ENCODE data around the gene LENEP. TPM values are rescaled to one million over a fixed set of nuclear protein-coding genes. Genes with fewer than 3 reads are reported as not detected.
"Not testable (repeated sequence)": the region's sequence is repeated elsewhere in the genome, so short reads cannot be mapped to it uniquely, and the experiment has no call there.

LENEP gene
- polyA plus RNA-seq, 1 donor (not counting 4 experiments of a cell fraction or from before 2014, with no cell fraction given): not detected

GRCh38 chr1:154982897-154983648 lies 10.3 kb upstream of the LENEP start, which contains the start of gene FLAD1:
FLAD1 (plus strand) TSS chr1:154983344; CDS start chr1:154983695, 351 bp downstream.
- Histone ChIP-seq H3K9me3 (ENCODE audit: control insufficient read depth, low read depth, low read length) (no peaks in the 10 kb centered on the region), H3K9ac (ENCODE audit: control insufficient read depth, extremely low read depth, insufficient read depth, low read length) (peak within 1 kb of the TSS; percentile 92), H3K4me3 (ENCODE audit: control insufficient read depth in 2 of 3, extremely low read depth in 1 of 3, insufficient read depth in 2 of 3, low read depth in 1 of 3, low read length in 3 of 3) (peak within 1 kb of the TSS; percentile 63 to 100 (median 99)), H2AFZ (ENCODE audit: control insufficient read depth, low read length) (peak within 1 kb of the TSS; percentile 88), H3K36me3 (ENCODE audit: control insufficient read depth in 2 of 2, extremely low read depth in 1 of 2, insufficient read depth in 2 of 2, low read length in 2 of 2) (peaks cover 8 to 9% of the 10 kb centered on the region in 2 experiments), H3K79me2 (ENCODE audit: control insufficient read depth, insufficient read depth, low read length) (peaks cover 32% of the 10 kb centered on the region), H3K9me1 (ENCODE audit: control insufficient read depth, extremely low read depth, insufficient read depth, low read length) (no peaks in the 10 kb centered on the region), H4K20me1 (ENCODE audit: control insufficient read depth, extremely low read depth, insufficient read depth, low read length) (no peaks in the 10 kb centered on the region), H3K27me3 (ENCODE audit: control insufficient read depth, extremely low read depth, insufficient read depth, low read length) (no peaks in the 10 kb centered on the region), H3K4me2 (ENCODE audit: control insufficient read depth, extremely low read depth, insufficient read depth, low read depth, low read length) (peak within 1 kb of the TSS; percentile 97), H3K27ac (ENCODE audit: control insufficient read depth, insufficient read depth, low read length) (peak within 1 kb of the TSS; percentile 89), H3K4me1 (ENCODE audit: control insufficient read depth, extremely low read depth, insufficient read depth, low read length) (peaks cover 21% of the 10 kb centered on the region)
- dilution Hi-C loops (cut with MboI; ENCODE audit: extremely low pct_ligation_motif_present, low sequenced_read_pairs): no loop called here
- DNase-seq (ENCODE audit: low read depth, low spot score) (peak; percentile 100), FAIRE-seq (peak; percentile 49)
- no peak for TF ChIP-seq CTCF (optimal IDR thresholded peaks at IDR 0.05 in 1 of 3, IDR thresholded peaks at IDR 0.05 in 1 of 3, conservative IDR thresholded peaks at IDR 0.05 in 1 of 3; ENCODE audit: extremely low read depth in 1 of 3, insufficient read depth in 2 of 3, low read length in 3 of 3)
- TF ChIP-seq EZH2 (IDR thresholded peaks at IDR 0.05; ENCODE audit: low read length): no peak

- DNase-seq (ENCODE audit: low read depth, low spot score) (no peak), FAIRE-seq (no peak)
- dilution Hi-C loops (cut with MboI; ENCODE audit: extremely low pct_ligation_motif_present, low sequenced_read_pairs): no loop called here
- H3K4me1 ChIP-seq (ENCODE audit: control insufficient read depth, extremely low read depth, insufficient read depth, low read length): peaks cover 21% of the 10 kb centered on the region
- TF ChIP-seq EZH2 (IDR thresholded peaks at IDR 0.05; ENCODE audit: low read length) (no peak), CTCF (optimal IDR thresholded peaks at IDR 0.05 in 1 of 3, IDR thresholded peaks at IDR 0.05 in 1 of 3, conservative IDR thresholded peaks at IDR 0.05 in 1 of 3; ENCODE audit: extremely low read depth in 1 of 3, insufficient read depth in 2 of 3, low read length in 3 of 3) (no peak)
- H3K79me2 ChIP-seq (ENCODE audit: control insufficient read depth, insufficient read depth, low read length): peaks cover 35% of the 10 kb centered on the region
- no peaks in the 10 kb centered on the region for H3K9me3 ChIP-seq (ENCODE audit: control insufficient read depth, low read depth, low read length)
- no peaks in the 10 kb centered on the region for H3K9me1 ChIP-seq (ENCODE audit: control insufficient read depth, extremely low read depth, insufficient read depth, low read length)
- H4K20me1 ChIP-seq (ENCODE audit: control insufficient read depth, extremely low read depth, insufficient read depth, low read length): peaks cover 3% of the 10 kb centered on the region
- H2AFZ ChIP-seq (ENCODE audit: control insufficient read depth, low read length): peak overlapping the region; percentile 43
- peak overlapping the region; percentile 89 for H3K27ac ChIP-seq (ENCODE audit: control insufficient read depth, insufficient read depth, low read length)
- H3K4me3 ChIP-seq (ENCODE audit: control insufficient read depth in 2 of 3, extremely low read depth in 1 of 3, insufficient read depth in 2 of 3, low read depth in 1 of 3, low read length in 3 of 3): peak overlapping the region; percentile 63 to 100 (median 99)
- H3K36me3 ChIP-seq (ENCODE audit: control insufficient read depth in 2 of 2, extremely low read depth in 1 of 2, insufficient read depth in 2 of 2, low read length in 2 of 2): peaks cover 13 to 18% of the 10 kb centered on the region in 2 experiments
- no peaks in the 10 kb centered on the region for H3K27me3 ChIP-seq (ENCODE audit: control insufficient read depth, extremely low read depth, insufficient read depth, low read length)
- H3K9ac ChIP-seq (ENCODE audit: control insufficient read depth, extremely low read depth, insufficient read depth, low read length): peak overlapping the region; percentile 92
- peak overlapping the region; percentile 97 for H3K4me2 ChIP-seq (ENCODE audit: control insufficient read depth, extremely low read depth, insufficient read depth, low read depth, low read length)
Observed at GRCh38 chr1:154983776-154984466, 9.5 kb upstream of the LENEP start.

- H4K20me1 ChIP-seq (ENCODE audit: control insufficient read depth, extremely low read depth, insufficient read depth, low read length); DNase-seq (ENCODE audit: low read depth, low spot score); H3K4me3 ChIP-seq (ENCODE audit: control insufficient read depth in 2 of 3, extremely low read depth in 1 of 3, insufficient read depth in 2 of 3, low read depth in 1 of 3, low read length in 3 of 3); H3K9ac ChIP-seq (ENCODE audit: control insufficient read depth, extremely low read depth, insufficient read depth, low read length); H3K4me2 ChIP-seq (ENCODE audit: control insufficient read depth, extremely low read depth, insufficient read depth, low read depth, low read length); FAIRE-seq; H3K9me3 ChIP-seq (ENCODE audit: control insufficient read depth, low read depth, low read length); H3K27ac ChIP-seq (ENCODE audit: control insufficient read depth, insufficient read depth, low read length); dilution Hi-C loops (cut with MboI; ENCODE audit: extremely low pct_ligation_motif_present, low sequenced_read_pairs); H3K9me1 ChIP-seq (ENCODE audit: control insufficient read depth, extremely low read depth, insufficient read depth, low read length); H2AFZ ChIP-seq (ENCODE audit: control insufficient read depth, low read length); H3K27me3 ChIP-seq (ENCODE audit: control insufficient read depth, extremely low read depth, insufficient read depth, low read length): not testable (repeated sequence)
- Histone ChIP-seq H3K36me3 (ENCODE audit: control insufficient read depth in 2 of 2, extremely low read depth in 1 of 2, insufficient read depth in 2 of 2, low read length in 2 of 2) (peaks cover 23 to 28% of the 10 kb centered on the region in 2 experiments), H3K79me2 (ENCODE audit: control insufficient read depth, insufficient read depth, low read length) (peaks cover 38% of the 10 kb centered on the region), H3K4me1 (ENCODE audit: control insufficient read depth, extremely low read depth, insufficient read depth, low read length) (peaks cover 21% of the 10 kb centered on the region)
Observed at GRCh38 chr1:154986736-154987135, 6.7 kb upstream of the LENEP start.

Data from keratinocyte (primary cell).